Measurements from ENCODE around the gene NMD3. TPM values are rescaled to one million over a fixed set of nuclear protein-coding genes. Genes with fewer than 3 reads are reported as not detected.

The NMD3 gene
- total RNA-seq, 1 experiment from 2014 or later, result 51.1 TPM

GRCh38 chr3:161289174-161289573 lies 68.1 kb downstream of the NMD3 start:
- POLR2A ChIA-PET (ENCODE audit: low non-redundant PET), result no interaction called here
- BruUV-seq (replicated peaks), result no TSS peak
- no peak for DNase-seq (ENCODE audit: low spot score)
- intact Hi-C loops (cut with micrococcal nuclease; ENCODE audit: unreplicated experiment), result no loop called here
- no peak overlapping the region for H3K27ac ChIP-seq (ENCODE audit: low read depth, low read length, poor library complexity, severe bottlenecking)
- no peaks in the 10 kb centered on the region for H3K36me3 ChIP-seq (ENCODE audit: insufficient read depth, low read length, poor library complexity, severe bottlenecking)
- no peaks in the 10 kb centered on the region for H3K4me1 ChIP-seq (ENCODE audit: insufficient read depth, low read length, poor library complexity, severe bottlenecking)
- no peaks in the 10 kb centered on the region for H3K9me3 ChIP-seq (ENCODE audit: low read depth, low read length, poor library complexity, severe bottlenecking)
- no peak for TF ChIP-seq CTCF (conservative IDR thresholded peaks at IDR 0.05; ENCODE audit: low read depth, low read length)
- no peak for TF ChIP-seq EZH2 (IDR thresholded peaks at IDR 0.05; ENCODE audit: borderline replicate concordance, low read depth, low read length, poor library complexity, severe bottlenecking)
- H3K4me3 ChIP-seq (ENCODE audit: low read depth, low read length, poor library complexity, severe bottlenecking), result no peak overlapping the region
- H3K27me3 ChIP-seq (replicated peaks; ENCODE audit: insufficient read depth, low read depth, low read length, poor library complexity), result no peaks in the 10 kb centered on the region
- CTCF ChIA-PET, result no interaction called here

- TF ChIP-seq EZH2 (IDR thresholded peaks at IDR 0.05; ENCODE audit: borderline replicate concordance, low read depth, low read length, poor library complexity, severe bottlenecking) (no peak), CTCF (conservative IDR thresholded peaks at IDR 0.05; ENCODE audit: low read depth, low read length) (no peak)
- Histone ChIP-seq H3K9me3 (ENCODE audit: low read depth, low read length, poor library complexity, severe bottlenecking) (no peaks in the 10 kb centered on the region), H3K27ac (ENCODE audit: low read depth, low read length, poor library complexity, severe bottlenecking) (no peak overlapping the region), H3K36me3 (ENCODE audit: insufficient read depth, low read length, poor library complexity, severe bottlenecking) (no peaks in the 10 kb centered on the region), H3K4me1 (ENCODE audit: insufficient read depth, low read length, poor library complexity, severe bottlenecking) (no peaks in the 10 kb centered on the region), H3K27me3 (replicated peaks; ENCODE audit: insufficient read depth, low read depth, low read length, poor library complexity) (no peaks in the 10 kb centered on the region), H3K4me3 (ENCODE audit: low read depth, low read length, poor library complexity, severe bottlenecking) (no peak overlapping the region)
- ChIA-PET POLR2A (ENCODE audit: low non-redundant PET) (no interaction called here), CTCF (no interaction called here)
- no TSS peak for BruUV-seq (replicated peaks)
- intact Hi-C loops (cut with micrococcal nuclease; ENCODE audit: unreplicated experiment), result no loop called here
- no peak for DNase-seq (ENCODE audit: low spot score)
These were observed 70.2 kb downstream of the NMD3 start for GRCh38 chr3:161291191-161291901.

GRCh38 chr3:161293381-161293780 lies 72.3 kb downstream of the NMD3 start:
- H3K27me3 ChIP-seq (replicated peaks; ENCODE audit: insufficient read depth, low read depth, low read length, poor library complexity), result no peaks in the 10 kb centered on the region
- no peak for DNase-seq (ENCODE audit: low spot score)
- intact Hi-C loops (cut with micrococcal nuclease; ENCODE audit: unreplicated experiment), result no loop called here
- CTCF ChIA-PET, result interaction anchor here (0.6 kb wide), 1 partner anchor 10 kb away, joined by 4 read pairs; no protein-coding TSS in a partner anchor
- H3K4me3 ChIP-seq (ENCODE audit: low read depth, low read length, poor library complexity, severe bottlenecking), result no peak overlapping the region
- H3K36me3 ChIP-seq (ENCODE audit: insufficient read depth, low read length, poor library complexity, severe bottlenecking), result no peaks in the 10 kb centered on the region
- POLR2A ChIA-PET (ENCODE audit: low non-redundant PET), result no interaction called here
- no peaks in the 10 kb centered on the region for H3K9me3 ChIP-seq (ENCODE audit: low read depth, low read length, poor library complexity, severe bottlenecking)
- H3K4me1 ChIP-seq (ENCODE audit: insufficient read depth, low read length, poor library complexity, severe bottlenecking), result no peaks in the 10 kb centered on the region
- no TSS peak for BruUV-seq (replicated peaks)
- no peak overlapping the region for H3K27ac ChIP-seq (ENCODE audit: low read depth, low read length, poor library complexity, severe bottlenecking)
- TF ChIP-seq CTCF (conservative IDR thresholded peaks at IDR 0.05; ENCODE audit: low read depth, low read length), result no peak
- no peak for TF ChIP-seq EZH2 (IDR thresholded peaks at IDR 0.05; ENCODE audit: borderline replicate concordance, low read depth, low read length, poor library complexity, severe bottlenecking)

Data from A673 (cell line).